Lung (tissue), 12 donors: Measurements from ENCODE around the gene RGMB. TPM values are rescaled to one million over a fixed set of nuclear protein-coding genes. Genes with fewer than 3 reads are reported as not detected.
A peak's percentile ranks its signal among the peaks of the same experiment; 100 is the strongest.
"Not testable (repeated sequence)": the region's sequence is repeated elsewhere in the genome, so short reads cannot be mapped to it uniquely, and the experiment has no call there.

ENCODE experiments used
- ATAC-seq: fragments of 200-7000 bp; cut with Tn5 transposase; one replicate; pipeline ENCODE4 v1.9.1; 2020; ENCODE audit warnings: moderate number of reproducible peaks; ENCODE audit not compliant: insufficient read depth, low FRiP score
- DNase-seq, 3 donors: peaks; one replicate each; pipeline ENCODE4 v3.0.0-alpha.2; 2013 to 2017
- H3K27ac ChIP-seq, 2 donors: one replicate each; pipeline ENCODE4 v1.5.1; 2013; ENCODE audit warnings: mild to moderate bottlenecking in 2 of 2, moderate library complexity in 2 of 2, control low read depth in 1 of 2, inconsistent platforms in 1 of 2, low read depth in 1 of 2, low read length in 1 of 2
- H3K27me3 ChIP-seq, 3 donors: one replicate each; pipeline ENCODE4 v1.5.1; 2013; ENCODE audit warnings: low read length in 2 of 3; ENCODE audit not compliant: control insufficient read depth in 3 of 3, insufficient read depth in 3 of 3
- H3K36me3 ChIP-seq, 4 donors: one replicate each; pipeline ENCODE4 v1.5.1; 2013; ENCODE audit warnings: low read length in 4 of 4, mild to moderate bottlenecking in 1 of 4, moderate library complexity in 1 of 4; ENCODE audit not compliant: control insufficient read depth in 4 of 4, insufficient read depth in 4 of 4
- H3K4me1 ChIP-seq, 5 donors: one replicate each; pipeline ENCODE4 v1.5.1; 2013; ENCODE audit warnings: low read length in 5 of 5, mild to moderate bottlenecking in 2 of 5, moderate library complexity in 1 of 5; ENCODE audit not compliant: control insufficient read depth in 5 of 5, insufficient read depth in 5 of 5
- H3K4me3 ChIP-seq: one replicate; pipeline ENCODE4 v1.5.1; 2013; ENCODE audit warnings: mild to moderate bottlenecking, control low read depth, moderate library complexity
- H3K9ac ChIP-seq, 2 donors: one replicate each; pipeline ENCODE4 v1.5.1; 2013; ENCODE audit warnings: low read length in 2 of 2, control low read depth in 1 of 2; ENCODE audit not compliant: insufficient read depth in 1 of 2
- H3K9me3 ChIP-seq, 4 donors: one replicate each; pipeline ENCODE4 v1.5.1; 2013; ENCODE audit warnings: low read length in 3 of 4, mild to moderate bottlenecking in 1 of 4, moderate library complexity in 1 of 4; ENCODE audit not compliant: control insufficient read depth in 4 of 4, insufficient read depth in 3 of 4
- CTCF ChIP-seq: IDR thresholded peaks from 2 replicates; pipeline ENCODE4 v1.5.1; 2012; ENCODE audit warnings: mild to moderate bottlenecking; ENCODE audit errors: control extremely low read depth, extremely low read depth
- WGBS, 2 donors: extraction: QIAGEN DNeasy Blood & Tissue Kit; methylation state at CpG; one replicate each; pipeline ENCODE4 v1.1.7; 2013; 5-methylcytosine and 5-hydroxymethylcytosine counted together
- polyA plus RNA-seq, 2 donors: library from polyadenylated mRNA; stranded (reverse); fragments of 200-250 nt; gene quantifications; one replicate each; pipeline ENCODE4 v1.2.1, GENCODE V29; 2013
- total RNA-seq, 2 donors: library from RNA; depleted of rRNA in 1 of 2; stranded (reverse); fragments of >200 nt in 1 of 2; gene quantifications; one replicate each; pipeline ENCODE4 v1.2.1, GENCODE V29; 2014 to 2021
- donor health status: control.
- donor health status: control.
- donor health status: Bipolar disorder and iron deficiency.
- donor health status: healthy.
- donor health status: DM: yes; HTN: yes; CAD: no.

RGMB gene
- total and polyA plus RNA-seq, 4 donors = 3.8 to 31.7 (median 15.1) TPM

- 82 to 85% methylated on average over 4 of the region's 4 CpGs for WGBS, 2 donors
- ATAC-seq (no peak), DNase-seq (peak in 1 of 3 donors; percentile 4)
- H3K9me3 ChIP-seq = peaks cover 0 to 3% (median 0%) of the 10 kb centered on the region in 4 donors
- no peaks in the 10 kb centered on the region for H3K27me3 ChIP-seq
- TF ChIP-seq CTCF = no peak
- no peak overlapping the region for H3K9ac ChIP-seq
- H3K27ac ChIP-seq = no peak overlapping the region
- H3K4me1 ChIP-seq = no peaks in the 10 kb centered on the region
- no peaks in the 10 kb centered on the region for H3K36me3 ChIP-seq
- no peak overlapping the region for H3K4me3 ChIP-seq
These were observed 22.8 kb upstream of the RGMB start for GRCh38 chr5:98750693-98751092.

- WGBS, 2 donors = 88 to 90% methylated on average over 7 of the region's 7 CpGs
- not testable (repeated sequence) for ATAC-seq, H3K27ac ChIP-seq
These were observed 21.1 kb upstream of the RGMB start for GRCh38 chr5:98752331-98752730.

GRCh38 chr5:98752801-98753200, 20.7 kb upstream of the RGMB start:
- H3K9ac ChIP-seq, H3K4me1 ChIP-seq, H3K27me3 ChIP-seq, H3K36me3 ChIP-seq, DNase-seq, H3K9me3 ChIP-seq, H3K4me3 ChIP-seq, H3K27ac ChIP-seq, ATAC-seq: not testable (repeated sequence)
- WGBS, 2 donors = 60 to 65% methylated on average over 1 of the region's 1 CpG

More at GRCh38 chr5:98752331-98752730, 21.1 kb upstream of the RGMB start:
- H3K4me1 ChIP-seq, H3K9me3 ChIP-seq, DNase-seq, H3K9ac ChIP-seq, H3K4me3 ChIP-seq, H3K27me3 ChIP-seq, H3K36me3 ChIP-seq: not testable (repeated sequence)

- Histone ChIP-seq H3K9me3 (no peaks in the 10 kb centered on the region), H3K9ac (no peak overlapping the region), H3K4me3 (no peak overlapping the region), H3K27me3 (no peaks in the 10 kb centered on the region), H3K36me3 (no peaks in the 10 kb centered on the region), H3K4me1 (no peaks in the 10 kb centered on the region), H3K27ac (no peak overlapping the region)
- 80 to 83% methylated on average over 4 of the region's 4 CpGs for WGBS, 2 donors
- no peak for ATAC-seq
- no peak for TF ChIP-seq CTCF
- DNase-seq = no peak
These were observed 20.0 kb upstream of the RGMB start for GRCh38 chr5:98753507-98753906.

- no peak overlapping the region for H3K4me3 ChIP-seq
- H3K27ac ChIP-seq = no peak overlapping the region
- WGBS, 2 donors = 82 to 94% methylated on average over 3 of the region's 3 CpGs
- no peaks in the 10 kb centered on the region for H3K36me3 ChIP-seq
- DNase-seq (no peak), ATAC-seq (no peak)
- H3K27me3 ChIP-seq = no peaks in the 10 kb centered on the region
- no peak overlapping the region for H3K9ac ChIP-seq
- H3K9me3 ChIP-seq = no peaks in the 10 kb centered on the region
- TF ChIP-seq CTCF = no peak
- no peaks in the 10 kb centered on the region for H3K4me1 ChIP-seq
These were observed 18.1 kb upstream of the RGMB start for GRCh38 chr5:98755406-98755805.
